Measurements from ENCODE around the gene DLG2. TPM values are rescaled to one million over a fixed set of nuclear protein-coding genes. Genes with fewer than 3 reads are reported as not detected.
"Not testable (repeated sequence)": the region's sequence is repeated elsewhere in the genome, so short reads cannot be mapped to it uniquely, and the experiment has no call there.

DLG2 gene
- total RNA-seq (ENCODE audit: low replicate concordance) = 2.3 and 5.9 TPM in 2 replicates
- long read RNA-seq, partial matches to known transcripts = 0 of 5 reads
- long read RNA-seq, other reads (novel, unspliced or antisense) = 4 of 5 reads

DNA sequence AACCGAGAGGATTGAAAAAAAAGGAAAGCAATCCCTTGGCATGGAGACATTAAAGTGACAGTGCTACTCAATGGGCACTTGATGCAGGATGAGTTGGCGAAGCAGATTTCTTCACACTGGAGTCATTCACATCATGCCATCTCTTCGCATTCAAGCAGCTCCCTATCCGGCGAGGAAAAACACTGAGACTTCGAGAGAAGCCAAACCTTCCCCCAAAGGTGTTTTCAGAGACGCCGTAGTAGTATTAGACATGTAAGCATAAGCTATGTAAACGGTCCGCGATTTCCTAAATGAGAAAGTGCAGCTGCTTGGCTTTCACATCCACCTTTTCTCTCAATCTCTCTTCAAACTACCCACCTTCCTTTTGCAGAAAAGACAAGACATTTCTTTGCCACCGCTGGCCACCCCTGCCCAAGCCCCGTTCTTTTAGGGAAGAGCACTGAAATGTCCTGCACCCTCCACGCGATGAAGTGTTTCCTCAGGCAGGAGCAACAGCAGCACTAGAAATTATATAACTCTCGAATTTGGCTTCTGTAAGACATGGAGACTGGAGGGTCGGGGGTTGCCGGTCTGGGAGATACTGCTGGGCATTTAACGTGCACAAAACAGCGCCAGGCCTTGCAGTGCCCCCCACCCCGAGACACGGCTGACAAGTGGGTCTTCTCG, at the start of gene DLG2:
Gene DLG2, minus strand, starts transcription at position 13 of the 666 bp plus-strand sequence.
- Mint-ChIP-seq H3K4me1 (ENCODE audit: unreplicated experiment) (peaks cover 13% of the 10 kb centered on the region), H3K4me3 (peak within 1 kb of the TSS; percentile 97), H3K9me3 (no peaks in the 10 kb centered on the region), H3K36me3 (peaks cover 6% of the 10 kb centered on the region), H3K27ac (peak within 1 kb of the TSS; percentile 97), H3K27me3 (peaks cover 9% of the 10 kb centered on the region)
- DNase-seq (ENCODE audit: extremely low spot score, unreplicated experiment) = no peak
- TF ChIP-seq, protein P1, sequence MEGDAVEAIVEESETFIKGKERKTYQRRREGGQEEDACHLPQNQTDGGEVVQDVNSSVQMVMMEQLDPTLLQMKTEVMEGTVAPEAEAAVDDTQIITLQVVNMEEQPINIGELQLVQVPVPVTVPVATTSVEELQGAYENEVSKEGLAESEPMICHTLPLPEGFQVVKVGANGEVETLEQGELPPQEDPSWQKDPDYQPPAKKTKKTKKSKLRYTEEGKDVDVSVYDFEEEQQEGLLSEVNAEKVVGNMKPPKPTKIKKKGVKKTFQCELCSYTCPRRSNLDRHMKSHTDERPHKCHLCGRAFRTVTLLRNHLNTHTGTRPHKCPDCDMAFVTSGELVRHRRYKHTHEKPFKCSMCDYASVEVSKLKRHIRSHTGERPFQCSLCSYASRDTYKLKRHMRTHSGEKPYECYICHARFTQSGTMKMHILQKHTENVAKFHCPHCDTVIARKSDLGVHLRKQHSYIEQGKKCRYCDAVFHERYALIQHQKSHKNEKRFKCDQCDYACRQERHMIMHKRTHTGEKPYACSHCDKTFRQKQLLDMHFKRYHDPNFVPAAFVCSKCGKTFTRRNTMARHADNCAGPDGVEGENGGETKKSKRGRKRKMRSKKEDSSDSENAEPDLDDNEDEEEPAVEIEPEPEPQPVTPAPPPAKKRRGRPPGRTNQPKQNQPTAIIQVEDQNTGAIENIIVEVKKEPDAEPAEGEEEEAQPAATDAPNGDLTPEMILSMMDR (conservative IDR thresholded peaks at IDR 0.05) = no peak

DNA sequence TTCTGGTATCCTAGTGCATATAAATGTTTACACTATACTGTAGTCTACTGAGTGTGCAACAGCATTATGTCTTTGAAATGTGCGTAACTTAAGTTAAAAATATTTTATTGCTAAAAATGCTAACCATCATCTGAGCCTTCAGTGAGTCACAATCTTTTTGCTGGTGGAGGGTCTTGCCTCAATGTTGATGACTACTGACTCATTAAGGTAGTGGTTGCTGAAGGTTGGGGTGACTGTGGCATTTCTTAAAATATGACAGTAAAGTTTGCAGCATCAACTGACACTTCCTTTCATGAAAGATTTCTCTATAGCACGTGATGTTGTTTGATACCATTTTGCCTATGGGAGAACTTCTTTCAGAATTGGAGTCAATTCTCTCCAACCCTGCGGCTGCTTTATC, 46.2 kb upstream of the DLG2 start:
- H3K27me3 Mint-ChIP-seq = peaks cover 6% of the 10 kb centered on the region

DNA sequence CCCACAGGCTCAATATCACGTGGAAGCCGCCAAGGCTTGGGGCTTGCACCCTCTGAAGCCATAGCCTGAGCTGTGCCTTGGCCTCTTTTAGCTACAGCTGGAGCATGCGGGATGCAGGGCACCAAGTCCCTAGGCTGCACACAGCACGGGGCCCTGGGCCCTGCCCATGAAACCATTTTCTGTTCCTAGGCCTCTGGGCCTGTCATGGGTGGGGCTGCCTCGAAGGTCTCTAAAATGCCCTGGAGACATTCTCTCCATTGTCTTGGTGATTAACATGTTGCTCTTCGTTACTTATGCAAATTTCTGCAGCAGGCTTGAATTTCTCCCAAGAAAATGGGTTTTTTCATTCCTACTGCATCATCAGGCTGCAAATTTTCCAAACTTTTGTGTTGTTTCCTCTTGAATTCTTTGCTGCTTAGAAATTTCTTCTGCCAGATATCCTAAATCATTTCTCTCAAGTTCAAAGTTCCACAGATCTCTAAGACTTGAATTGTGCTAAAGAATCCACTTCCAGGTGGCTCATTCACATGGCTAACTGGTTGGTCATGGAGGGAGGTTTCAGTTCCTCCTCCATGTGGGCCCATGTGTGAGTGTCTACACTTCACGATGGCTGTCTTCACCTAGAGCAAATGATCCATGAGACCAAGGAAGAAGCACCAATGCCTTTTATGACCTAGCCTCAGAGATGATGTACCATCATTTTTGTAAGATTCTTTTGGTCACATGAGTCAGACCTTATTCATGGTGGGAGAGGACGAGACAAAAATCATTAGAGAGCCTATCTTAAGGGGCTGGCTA, 45.2 kb upstream of the DLG2 start:
- no peaks in the 10 kb centered on the region for H3K4me1 Mint-ChIP-seq (ENCODE audit: unreplicated experiment)
- H3K9me3 Mint-ChIP-seq = no peaks in the 10 kb centered on the region
- no peak overlapping the region for H3K27ac Mint-ChIP-seq
- H3K27me3 Mint-ChIP-seq = peaks cover 6% of the 10 kb centered on the region
- H3K36me3 Mint-ChIP-seq = no peaks in the 10 kb centered on the region
- no peak overlapping the region for H3K4me3 Mint-ChIP-seq
- TF ChIP-seq, protein P1 (conservative IDR thresholded peaks at IDR 0.05) = no peak
- DNase-seq (ENCODE audit: extremely low spot score, unreplicated experiment) = no peak

More for the DNA sequence above, 46.2 kb upstream of the DLG2 start:
- no peaks in the 10 kb centered on the region for H3K4me1 Mint-ChIP-seq (ENCODE audit: unreplicated experiment)
- no peak for DNase-seq (ENCODE audit: extremely low spot score, unreplicated experiment)
- H3K9me3 Mint-ChIP-seq = no peaks in the 10 kb centered on the region
- H3K27ac Mint-ChIP-seq = no peak overlapping the region
- H3K36me3 Mint-ChIP-seq = no peaks in the 10 kb centered on the region
- TF ChIP-seq, protein P1 (conservative IDR thresholded peaks at IDR 0.05) = no peak
- no peak overlapping the region for H3K4me3 Mint-ChIP-seq

DNA sequence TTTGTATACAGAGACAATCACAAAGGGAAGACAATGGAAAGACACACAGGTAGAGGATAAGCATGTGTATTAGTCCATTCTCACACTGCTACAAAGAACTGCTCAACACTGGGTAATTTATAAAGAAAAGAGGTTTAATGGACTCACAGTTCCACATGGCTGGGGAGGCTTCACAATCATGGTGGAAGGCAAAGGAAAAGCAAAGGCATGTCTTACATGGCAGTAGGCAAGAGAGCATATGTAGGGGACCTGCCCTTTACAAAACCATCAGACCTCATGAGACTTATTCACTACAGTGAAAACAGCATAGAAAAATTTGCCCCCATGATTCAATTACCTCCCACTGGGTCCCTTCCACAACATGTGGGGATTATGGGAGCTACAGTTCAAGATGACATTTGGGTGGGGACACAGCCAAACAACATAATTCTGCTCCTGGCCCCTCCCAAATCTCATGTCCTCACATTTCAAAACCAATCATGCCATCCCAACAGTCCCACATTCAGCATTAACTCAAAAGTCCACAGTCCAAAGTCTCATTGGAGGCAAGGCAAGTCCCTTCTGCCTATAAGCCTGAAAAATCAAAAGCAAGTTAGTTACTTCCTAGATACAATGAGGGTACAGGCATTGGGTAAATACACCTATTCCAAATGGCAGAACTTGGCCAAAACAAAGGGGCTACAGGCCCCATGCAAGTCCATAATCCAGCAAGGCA, 44.0 kb upstream of the DLG2 start:
- not testable (repeated sequence) for H3K4me3 Mint-ChIP-seq, H3K9me3 Mint-ChIP-seq

DNA sequence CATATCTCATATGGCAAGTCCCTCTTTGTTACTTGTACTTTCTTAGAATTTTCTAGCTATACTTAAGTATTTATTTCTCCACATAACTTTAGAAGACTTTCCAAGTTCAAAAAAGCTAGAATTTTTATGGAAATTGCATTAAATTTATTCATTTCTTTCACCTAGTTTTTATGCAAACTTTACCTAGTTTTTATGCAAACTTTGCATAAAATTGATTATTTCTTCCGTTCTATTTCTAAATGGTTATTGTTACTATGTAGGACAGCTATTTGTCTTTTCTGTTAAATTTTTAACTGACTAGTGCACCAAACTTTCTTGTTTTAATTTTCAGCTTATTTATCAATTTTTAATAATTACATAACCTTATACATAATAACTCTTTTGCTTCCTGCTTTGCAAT, 41.0 kb upstream of the DLG2 start:
- TF ChIP-seq, protein P1 (conservative IDR thresholded peaks at IDR 0.05) = no peak
- Mint-ChIP-seq H3K36me3 (peaks cover 10% of the 10 kb centered on the region), H3K27me3 (no peaks in the 10 kb centered on the region), H3K9me3 (no peaks in the 10 kb centered on the region), H3K27ac (no peak overlapping the region), H3K4me3 (no peak overlapping the region), H3K4me1 (ENCODE audit: unreplicated experiment) (peaks cover 4% of the 10 kb centered on the region)
- DNase-seq (ENCODE audit: extremely low spot score, unreplicated experiment) = no peak

More for the DNA sequence above, 44.0 kb upstream of the DLG2 start:
- H3K27me3 Mint-ChIP-seq; H3K27ac Mint-ChIP-seq; H3K4me1 Mint-ChIP-seq (ENCODE audit: unreplicated experiment); DNase-seq (ENCODE audit: extremely low spot score, unreplicated experiment); H3K36me3 Mint-ChIP-seq: not testable (repeated sequence)
